ENCODE measurements around the gene PRMT2. TPM values are rescaled to one million over a fixed set of nuclear protein-coding genes. Genes with fewer than 3 reads are reported as not detected.
"Not testable (repeated sequence)": the region's sequence is repeated elsewhere in the genome, so short reads cannot be mapped to it uniquely, and the experiment has no call there.

The PRMT2 gene
- total and polyA plus RNA-seq, 2 donors (not counting 1 experiment from before 2014, with no cell fraction given) = 152 to 169 TPM

GRCh38 chr21:46628868-46629267 lies 6.6 kb upstream of the PRMT2 start:
- H3K9ac ChIP-seq (ENCODE audit: insufficient read depth, low read length) = no peak overlapping the region
- H4K20me1 ChIP-seq (ENCODE audit: control insufficient read depth, extremely low read depth, insufficient read depth, low read length) = no peaks in the 10 kb centered on the region
- no peaks in the 10 kb centered on the region for H3K9me3 ChIP-seq (ENCODE audit: control insufficient read depth, insufficient read depth, low read depth, low read length)
- no peak for DNase-seq (ENCODE audit: low read depth in 2 of 2)
- no peak overlapping the region for H2AFZ ChIP-seq (ENCODE audit: low read length)
- H3K36me3 ChIP-seq (ENCODE audit: control insufficient read depth, insufficient read depth, low read length) = no peaks in the 10 kb centered on the region
- no peaks in the 10 kb centered on the region for H3K79me2 ChIP-seq (ENCODE audit: control insufficient read depth, insufficient read depth, low read length)
- no peak overlapping the region for H3K4me3 ChIP-seq (replicated peaks in 1 of 4; ENCODE audit: control extremely low read depth in 1 of 4, insufficient read depth in 1 of 4, low read depth in 3 of 4, low read length in 4 of 4)
- H3K4me2 ChIP-seq (ENCODE audit: extremely low read depth, insufficient read depth, low read length) = no peak overlapping the region
- no peaks in the 10 kb centered on the region for H3K27me3 ChIP-seq (ENCODE audit: control insufficient read depth, insufficient read depth, low read length)
- no peak for TF ChIP-seq EZH2 (IDR thresholded peaks at IDR 0.05; ENCODE audit: low read length, missing control alignments)
- TF ChIP-seq, protein P1, sequence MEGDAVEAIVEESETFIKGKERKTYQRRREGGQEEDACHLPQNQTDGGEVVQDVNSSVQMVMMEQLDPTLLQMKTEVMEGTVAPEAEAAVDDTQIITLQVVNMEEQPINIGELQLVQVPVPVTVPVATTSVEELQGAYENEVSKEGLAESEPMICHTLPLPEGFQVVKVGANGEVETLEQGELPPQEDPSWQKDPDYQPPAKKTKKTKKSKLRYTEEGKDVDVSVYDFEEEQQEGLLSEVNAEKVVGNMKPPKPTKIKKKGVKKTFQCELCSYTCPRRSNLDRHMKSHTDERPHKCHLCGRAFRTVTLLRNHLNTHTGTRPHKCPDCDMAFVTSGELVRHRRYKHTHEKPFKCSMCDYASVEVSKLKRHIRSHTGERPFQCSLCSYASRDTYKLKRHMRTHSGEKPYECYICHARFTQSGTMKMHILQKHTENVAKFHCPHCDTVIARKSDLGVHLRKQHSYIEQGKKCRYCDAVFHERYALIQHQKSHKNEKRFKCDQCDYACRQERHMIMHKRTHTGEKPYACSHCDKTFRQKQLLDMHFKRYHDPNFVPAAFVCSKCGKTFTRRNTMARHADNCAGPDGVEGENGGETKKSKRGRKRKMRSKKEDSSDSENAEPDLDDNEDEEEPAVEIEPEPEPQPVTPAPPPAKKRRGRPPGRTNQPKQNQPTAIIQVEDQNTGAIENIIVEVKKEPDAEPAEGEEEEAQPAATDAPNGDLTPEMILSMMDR (conservative IDR thresholded peaks at IDR 0.05 in 1 of 2, IDR thresholded peaks at IDR 0.05 in 1 of 2; ENCODE audit: low read depth in 1 of 2, low read length in 2 of 2) = no peak
- H3K27ac ChIP-seq (ENCODE audit: insufficient read depth, low read length) = no peak overlapping the region
- H3K4me1 ChIP-seq (ENCODE audit: control insufficient read depth, extremely low read depth, insufficient read depth, low read length) = no peaks in the 10 kb centered on the region

DNA sequence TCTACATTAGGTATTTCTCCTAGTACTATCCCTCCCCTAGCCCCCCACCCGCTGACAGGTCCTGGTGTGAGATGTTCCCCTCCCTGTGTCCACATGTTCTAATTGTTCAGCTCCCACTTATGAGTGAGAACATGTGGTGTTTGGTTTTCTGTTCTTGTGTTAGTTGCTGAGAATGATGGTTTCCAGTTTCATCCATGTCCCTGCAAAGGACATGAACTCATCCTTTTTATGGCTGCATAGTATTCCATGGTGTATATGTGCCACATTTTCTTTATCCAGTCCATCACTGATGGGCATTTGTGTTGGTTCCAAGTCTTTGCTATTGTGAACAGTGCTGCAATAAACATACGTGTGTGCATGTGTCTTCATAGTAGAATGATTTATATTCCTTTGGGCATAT lies 4.6 kb upstream of the PRMT2 start:
- H3K4me1 ChIP-seq (ENCODE audit: control insufficient read depth, extremely low read depth, insufficient read depth, low read length); H3K9me3 ChIP-seq (ENCODE audit: control insufficient read depth, insufficient read depth, low read depth, low read length); DNase-seq (ENCODE audit: low read depth in 2 of 2); H3K9ac ChIP-seq (ENCODE audit: insufficient read depth, low read length); H3K36me3 ChIP-seq (ENCODE audit: control insufficient read depth, insufficient read depth, low read length); H3K4me3 ChIP-seq (replicated peaks in 1 of 4; ENCODE audit: control extremely low read depth in 1 of 4, insufficient read depth in 1 of 4, low read depth in 3 of 4, low read length in 4 of 4); H3K27me3 ChIP-seq (ENCODE audit: control insufficient read depth, insufficient read depth, low read length); H3K4me2 ChIP-seq (ENCODE audit: extremely low read depth, insufficient read depth, low read length); H2AFZ ChIP-seq (ENCODE audit: low read length); H4K20me1 ChIP-seq (ENCODE audit: control insufficient read depth, extremely low read depth, insufficient read depth, low read length); H3K27ac ChIP-seq (ENCODE audit: insufficient read depth, low read length); H3K79me2 ChIP-seq (ENCODE audit: control insufficient read depth, insufficient read depth, low read length): not testable (repeated sequence)

GRCh38 chr21:46633566-46633965 lies 1.9 kb upstream of the PRMT2 start:
- Histone ChIP-seq H3K9ac (ENCODE audit: insufficient read depth, low read length) (no peak overlapping the region), H3K4me3 (replicated peaks in 1 of 4; ENCODE audit: control extremely low read depth in 1 of 4, insufficient read depth in 1 of 4, low read depth in 3 of 4, low read length in 4 of 4) (no peak overlapping the region), H4K20me1 (ENCODE audit: control insufficient read depth, extremely low read depth, insufficient read depth, low read length) (peaks cover 2% of the 10 kb centered on the region), H2AFZ (ENCODE audit: low read length) (no peak overlapping the region), H3K79me2 (ENCODE audit: control insufficient read depth, insufficient read depth, low read length) (peaks cover 29% of the 10 kb centered on the region), H3K36me3 (ENCODE audit: control insufficient read depth, insufficient read depth, low read length) (no peaks in the 10 kb centered on the region), H3K27me3 (ENCODE audit: control insufficient read depth, insufficient read depth, low read length) (no peaks in the 10 kb centered on the region), H3K4me2 (ENCODE audit: extremely low read depth, insufficient read depth, low read length) (no peak overlapping the region), H3K9me3 (ENCODE audit: control insufficient read depth, insufficient read depth, low read depth, low read length) (no peaks in the 10 kb centered on the region), H3K27ac (ENCODE audit: insufficient read depth, low read length) (no peak overlapping the region), H3K4me1 (ENCODE audit: control insufficient read depth, extremely low read depth, insufficient read depth, low read length) (peaks cover 4% of the 10 kb centered on the region)
- TF ChIP-seq, protein P1 (conservative IDR thresholded peaks at IDR 0.05 in 1 of 2, IDR thresholded peaks at IDR 0.05 in 1 of 2; ENCODE audit: low read depth in 1 of 2, low read length in 2 of 2) = no peak
- TF ChIP-seq EZH2 (IDR thresholded peaks at IDR 0.05; ENCODE audit: low read length, missing control alignments) = no peak
- no peak for DNase-seq (ENCODE audit: low read depth in 2 of 2)
